GM18507 (cell line): Measurements from ENCODE around the gene MEP1B.

Source experiments
- DNase-seq: peaks from one replicate; pipeline ENCODE4 v3.0.0; 2011; ENCODE audit warnings: low read depth; ENCODE audit not compliant: insufficient read length; ENCODE audit errors: extremely low spot score
- FAIRE-seq: peaks from 2 replicates; lab custom pipeline; 2011; peaks lifted over from hg19 to GRCh38; lab: Jason Lieb, UNC

Gene MEP1B

GRCh38 chr18:32258558-32259204, 68.8 kb downstream of the MEP1B start:
- DNase-seq (no peak), FAIRE-seq (peak; percentile 59)

- FAIRE-seq (no peak), DNase-seq (no peak)
Measured at GRCh38 chr18:32259553-32259952, 69.7 kb downstream of the MEP1B start.

DNA sequence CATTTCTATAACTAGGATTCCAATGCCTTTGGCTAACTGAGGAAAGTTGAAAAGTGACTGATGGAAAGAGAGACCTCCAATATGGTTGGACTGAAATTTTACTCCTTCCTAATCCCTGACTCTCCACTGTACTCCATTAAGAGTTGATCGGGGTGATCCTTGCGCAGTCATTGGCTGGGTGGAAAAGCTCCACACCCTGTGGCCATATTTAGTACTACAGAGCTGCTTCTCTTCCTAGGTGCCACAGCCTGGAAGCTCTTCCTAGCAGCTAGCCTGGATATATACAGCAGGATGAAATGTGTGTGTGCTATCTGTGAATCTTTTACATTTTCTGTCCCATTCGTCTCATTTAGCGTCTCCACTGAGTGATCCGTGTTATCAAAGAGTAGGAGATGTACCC, 71.2 kb downstream of the MEP1B start:
- no peak for DNase-seq
- no peak for FAIRE-seq

- no peak for DNase-seq
- FAIRE-seq: no peak
Measured at GRCh38 chr18:32262092-32262491, 72.3 kb downstream of the MEP1B start.

DNA sequence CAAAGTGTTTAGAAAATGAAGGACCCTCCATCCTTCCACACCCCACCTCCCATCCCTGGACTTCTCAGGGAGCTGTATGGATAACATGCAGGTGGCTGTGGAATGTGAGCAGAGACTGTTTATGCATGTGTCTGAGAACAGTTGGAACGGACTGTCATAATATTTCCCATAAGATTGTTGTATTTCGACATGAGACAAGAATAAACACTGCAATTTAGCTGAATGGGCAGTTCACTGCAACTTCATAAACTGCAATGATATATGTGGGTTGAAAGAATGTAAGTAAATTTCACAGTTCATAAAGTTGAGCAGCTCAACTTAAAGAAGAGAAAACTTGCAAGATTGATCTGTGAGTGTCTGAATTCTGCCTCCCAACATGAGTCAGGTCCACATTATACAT, 74.6 kb downstream of the MEP1B start:
- FAIRE-seq (no peak), DNase-seq (no peak)

DNA sequence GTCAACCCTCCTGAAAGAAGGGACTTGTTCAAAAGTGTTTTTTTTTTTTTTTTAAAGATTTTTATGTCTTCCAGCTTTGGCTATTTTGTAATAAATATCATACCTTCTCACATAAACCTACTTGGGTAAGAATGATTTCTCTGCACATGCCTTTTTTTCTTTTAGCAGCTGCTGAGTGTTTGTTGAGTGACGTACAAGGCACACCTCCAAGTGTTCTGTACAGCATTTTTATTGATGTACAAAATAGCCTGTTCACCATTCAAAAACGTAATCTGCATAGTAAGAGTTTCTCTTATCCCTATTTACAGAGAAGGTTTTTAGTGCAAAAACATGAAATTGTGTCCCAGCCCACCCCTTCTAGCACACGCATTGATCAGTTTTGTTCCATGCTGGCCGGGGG, 77.6 kb downstream of the MEP1B start:
- FAIRE-seq: no peak
- no peak for DNase-seq
